Measurements from ENCODE around the gene ITSN2.

GRCh38 chr2:24363301-24363700, 3.0 kb upstream of the ITSN2 start:
- no peak for TF ChIP-seq POLR2A (IDR thresholded peaks at IDR 0.05; ENCODE audit: extremely low read depth, insufficient read length)
- TF ChIP-seq, protein P1, sequence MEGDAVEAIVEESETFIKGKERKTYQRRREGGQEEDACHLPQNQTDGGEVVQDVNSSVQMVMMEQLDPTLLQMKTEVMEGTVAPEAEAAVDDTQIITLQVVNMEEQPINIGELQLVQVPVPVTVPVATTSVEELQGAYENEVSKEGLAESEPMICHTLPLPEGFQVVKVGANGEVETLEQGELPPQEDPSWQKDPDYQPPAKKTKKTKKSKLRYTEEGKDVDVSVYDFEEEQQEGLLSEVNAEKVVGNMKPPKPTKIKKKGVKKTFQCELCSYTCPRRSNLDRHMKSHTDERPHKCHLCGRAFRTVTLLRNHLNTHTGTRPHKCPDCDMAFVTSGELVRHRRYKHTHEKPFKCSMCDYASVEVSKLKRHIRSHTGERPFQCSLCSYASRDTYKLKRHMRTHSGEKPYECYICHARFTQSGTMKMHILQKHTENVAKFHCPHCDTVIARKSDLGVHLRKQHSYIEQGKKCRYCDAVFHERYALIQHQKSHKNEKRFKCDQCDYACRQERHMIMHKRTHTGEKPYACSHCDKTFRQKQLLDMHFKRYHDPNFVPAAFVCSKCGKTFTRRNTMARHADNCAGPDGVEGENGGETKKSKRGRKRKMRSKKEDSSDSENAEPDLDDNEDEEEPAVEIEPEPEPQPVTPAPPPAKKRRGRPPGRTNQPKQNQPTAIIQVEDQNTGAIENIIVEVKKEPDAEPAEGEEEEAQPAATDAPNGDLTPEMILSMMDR (IDR thresholded peaks at IDR 0.05; ENCODE audit: low read depth, low read length): no peak
- TF ChIP-seq, protein P2, sequence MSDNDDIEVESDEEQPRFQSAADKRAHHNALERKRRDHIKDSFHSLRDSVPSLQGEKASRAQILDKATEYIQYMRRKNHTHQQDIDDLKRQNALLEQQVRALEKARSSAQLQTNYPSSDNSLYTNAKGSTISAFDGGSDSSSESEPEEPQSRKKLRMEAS (IDR thresholded peaks at IDR 0.05; ENCODE audit: low read depth, low read length): no peak
- TF ChIP-seq MYC (IDR thresholded peaks at IDR 0.05; ENCODE audit: low read depth, low read length): no peak

Measured in NB4 (cell line).